ENCODE measurements around the gene SMIM15.
"Not testable (repeated sequence)": the region's sequence is repeated elsewhere in the genome, so short reads cannot be mapped to it uniquely, and the experiment has no call there.

Gene SMIM15, protein sequence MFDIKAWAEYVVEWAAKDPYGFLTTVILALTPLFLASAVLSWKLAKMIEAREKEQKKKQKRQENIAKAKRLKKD

DNA sequence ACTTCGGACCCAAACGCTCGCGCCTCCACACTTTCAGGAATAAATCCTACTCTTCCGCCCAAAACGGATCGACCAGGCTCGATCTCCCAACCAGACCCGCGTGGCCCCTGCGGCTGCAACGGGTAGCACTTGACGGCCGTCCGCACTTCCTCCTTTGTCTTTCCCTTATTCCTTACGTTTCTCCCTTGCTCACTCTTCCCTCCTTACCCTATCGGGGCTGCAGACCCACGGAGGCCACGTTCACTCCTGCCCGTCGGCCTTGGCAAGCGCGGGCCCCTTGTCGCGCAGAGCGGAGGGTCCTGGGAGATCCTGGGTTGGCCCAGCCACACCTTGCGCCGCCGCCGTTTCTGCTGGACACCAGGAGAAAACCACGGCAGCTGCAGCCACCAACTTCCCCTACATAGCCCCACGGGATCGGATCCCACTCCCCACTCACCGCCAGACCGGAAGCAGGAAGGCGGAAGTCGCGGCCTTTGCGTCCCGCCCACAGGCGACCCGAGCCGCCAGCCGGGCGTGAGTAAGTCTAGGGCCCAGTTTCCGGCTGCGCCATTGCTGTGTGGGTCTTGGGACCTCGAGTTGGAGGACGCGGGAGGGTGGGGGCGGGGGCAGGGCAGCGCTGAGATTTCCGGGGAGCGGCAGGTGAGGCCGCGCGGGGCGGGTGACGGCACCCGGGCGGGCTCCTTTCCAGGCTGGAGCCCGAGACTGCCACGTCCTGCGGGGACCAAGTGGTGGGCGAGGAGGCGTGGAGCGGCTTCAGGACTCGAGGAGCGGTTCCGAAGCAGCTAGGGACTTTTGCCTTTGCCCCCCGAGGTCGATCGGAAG is at the start of gene SMIM15:
Gene SMIM15 (minus strand): TSS at position 459 of the 822 bp plus-strand sequence. CDS start 2,297 bp downstream, outside the sequence.
- peak; percentile 93 for DNase-seq

GRCh38 chr5:61207884-61208283 is 45.6 kb upstream of the SMIM15 start:
- DNase-seq: no peak

GRCh38 chr5:61205013-61205412 is 42.7 kb upstream of the SMIM15 start:
- no peak for DNase-seq

DNA sequence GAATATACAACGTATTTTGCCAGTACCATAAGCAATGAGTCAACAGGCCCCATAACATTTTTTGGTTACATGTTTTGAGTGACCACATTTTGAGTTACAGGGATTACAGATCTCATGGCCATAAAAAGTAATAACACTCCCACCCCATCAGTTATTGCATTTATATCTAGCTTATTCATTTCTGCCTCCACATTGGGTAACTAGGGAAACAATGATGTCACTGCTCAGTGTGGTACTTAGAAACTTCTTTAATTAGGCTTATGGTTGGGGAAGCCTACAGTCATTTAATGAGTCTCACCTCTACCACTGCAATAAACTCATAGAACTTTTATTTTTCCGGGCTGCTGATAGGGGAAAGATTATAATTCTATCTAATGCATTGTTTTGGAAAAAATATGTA is 39.9 kb upstream of the SMIM15 start:
- no peak for DNase-seq

- no peak for DNase-seq
Observed at GRCh38 chr5:61200582-61201155, 38.4 kb upstream of the SMIM15 start.

DNA sequence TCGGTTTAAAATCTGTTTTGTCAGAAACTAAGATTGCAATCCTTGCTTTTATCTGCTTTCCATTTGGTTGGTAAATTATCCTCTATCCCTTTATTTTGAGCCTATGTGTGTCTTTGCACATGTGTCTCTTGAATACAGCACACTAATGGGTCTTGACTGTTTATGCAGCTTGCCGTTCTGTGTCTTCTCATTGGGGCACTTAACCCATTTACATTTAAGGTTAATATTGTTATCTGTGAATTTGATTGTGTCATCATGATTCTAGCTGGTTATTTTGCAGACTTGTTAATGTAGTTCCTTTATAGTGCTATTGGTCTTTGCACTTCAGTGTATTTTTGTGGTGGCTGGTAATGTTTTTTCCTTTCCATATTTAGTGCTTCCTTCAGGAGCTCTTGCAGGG is 36.3 kb upstream of the SMIM15 start:
- DNase-seq: no peak

DNA sequence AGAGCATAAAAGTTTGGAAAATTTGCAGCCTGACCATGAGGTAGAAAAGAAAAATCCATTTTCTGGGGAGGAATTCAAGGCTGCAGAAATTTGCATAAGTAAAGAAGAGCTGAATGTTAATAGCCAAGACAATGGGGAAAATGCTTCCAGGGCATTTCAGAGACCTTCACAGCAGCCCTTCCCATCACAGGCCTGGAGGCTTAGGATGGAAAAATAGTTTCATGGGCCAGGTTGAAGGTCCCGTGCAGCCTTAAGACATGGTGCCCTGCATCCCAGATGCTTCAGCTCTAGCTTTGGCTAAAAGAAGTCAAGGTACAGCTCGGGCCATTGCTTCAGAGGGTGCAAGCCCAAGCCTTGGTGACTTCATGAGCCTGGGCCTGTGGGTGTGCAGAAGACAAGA is 25.6 kb upstream of the SMIM15 start:
- DNase-seq: not testable (repeated sequence)

GRCh38 chr5:61187352-61187751 is 25.1 kb upstream of the SMIM15 start:
- DNase-seq: not testable (repeated sequence)

- no peak for DNase-seq
Observed at GRCh38 chr5:61186634-61187033, 24.4 kb upstream of the SMIM15 start.

- DNase-seq: no peak
Observed at GRCh38 chr5:61184708-61185107, 22.4 kb upstream of the SMIM15 start.

DNA sequence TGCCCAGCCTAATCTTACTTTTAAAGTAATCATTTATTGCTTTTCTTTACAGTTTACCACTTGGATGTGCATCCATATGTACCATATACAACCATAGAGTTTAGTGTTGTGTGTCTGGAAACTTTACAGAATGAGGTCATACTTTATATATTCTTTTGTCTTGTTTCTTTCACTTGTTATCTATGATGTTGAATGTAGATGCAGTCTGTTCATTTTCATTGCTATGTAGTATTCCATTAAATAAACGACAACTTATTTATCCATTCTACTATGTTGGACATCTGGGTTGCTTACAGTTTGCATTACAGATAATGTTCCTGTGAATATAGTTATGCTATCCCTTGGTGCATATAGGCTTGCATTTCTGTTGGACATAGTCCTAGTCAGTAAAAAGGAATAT is 21.3 kb upstream of the SMIM15 start:
- no peak for DNase-seq

DNA sequence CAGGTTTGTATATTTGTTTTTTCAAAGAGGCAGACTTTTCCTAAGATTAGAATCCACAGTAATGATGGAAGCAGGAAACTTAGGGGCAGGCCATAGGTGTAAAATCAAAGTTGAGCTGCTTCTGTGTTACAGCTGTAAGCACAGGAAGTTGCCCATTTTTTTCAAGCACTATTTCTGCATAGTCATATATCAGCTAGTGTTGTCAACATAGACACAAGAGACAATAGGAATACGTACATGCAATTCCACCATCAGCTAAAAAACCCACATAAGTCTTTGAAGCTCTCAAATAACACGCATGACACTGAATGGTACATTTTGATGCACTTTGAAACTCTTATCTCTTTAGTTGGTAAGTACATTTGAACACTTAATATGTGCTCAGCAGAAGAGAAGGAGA is 20.2 kb upstream of the SMIM15 start:
- DNase-seq: no peak

GRCh38 chr5:61180886-61181285 is 18.6 kb upstream of the SMIM15 start:
- no peak for DNase-seq

DNA sequence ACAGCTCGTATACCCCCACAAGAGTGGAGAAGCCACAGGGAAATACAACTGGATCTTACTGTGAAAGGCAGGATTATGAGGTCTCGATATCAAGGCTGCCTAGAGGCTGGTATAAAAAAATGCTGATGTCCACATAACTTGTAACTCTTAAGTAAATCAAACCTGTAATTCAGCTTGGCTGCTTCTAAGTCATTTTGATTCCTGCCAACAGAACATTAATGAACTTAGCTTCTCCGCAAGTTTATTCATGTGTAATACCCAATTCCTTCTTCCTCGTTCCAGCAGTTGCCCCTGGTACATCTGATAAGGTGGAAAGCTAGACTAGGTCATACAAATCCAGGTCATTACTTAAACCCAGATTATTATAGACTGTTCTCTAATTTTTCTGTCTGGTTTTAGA is 16.4 kb upstream of the SMIM15 start:
- DNase-seq: no peak

- no peak for DNase-seq
Observed at GRCh38 chr5:61177716-61178115, 15.4 kb upstream of the SMIM15 start.

DNA sequence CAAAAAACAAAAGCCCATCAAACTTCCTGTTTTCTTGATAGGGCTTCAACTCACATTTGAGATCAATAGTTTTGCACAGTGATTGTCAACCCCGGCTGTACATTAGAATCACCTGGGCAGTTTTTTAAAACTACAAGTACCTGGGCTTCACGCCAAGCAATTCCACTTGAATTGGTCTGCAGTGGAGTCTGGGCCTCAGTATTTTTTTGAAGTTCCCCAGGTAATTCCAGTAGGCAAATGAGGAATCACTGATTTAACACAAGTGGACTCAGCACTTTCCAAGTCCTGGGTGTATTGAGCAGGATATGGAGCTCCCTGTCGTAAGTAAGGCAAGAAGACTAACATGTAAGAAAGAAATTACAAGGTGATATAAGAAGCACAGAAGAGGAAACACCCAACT is 14.8 kb upstream of the SMIM15 start:
- no peak for DNase-seq

- DNase-seq: no peak
Observed at GRCh38 chr5:61176631-61177030, 14.4 kb upstream of the SMIM15 start.

- no peak for DNase-seq
Observed at GRCh38 chr5:61171479-61171878, 9.2 kb upstream of the SMIM15 start.

- DNase-seq: no peak
Observed at GRCh38 chr5:61168951-61169350, 6.7 kb upstream of the SMIM15 start.

DNA sequence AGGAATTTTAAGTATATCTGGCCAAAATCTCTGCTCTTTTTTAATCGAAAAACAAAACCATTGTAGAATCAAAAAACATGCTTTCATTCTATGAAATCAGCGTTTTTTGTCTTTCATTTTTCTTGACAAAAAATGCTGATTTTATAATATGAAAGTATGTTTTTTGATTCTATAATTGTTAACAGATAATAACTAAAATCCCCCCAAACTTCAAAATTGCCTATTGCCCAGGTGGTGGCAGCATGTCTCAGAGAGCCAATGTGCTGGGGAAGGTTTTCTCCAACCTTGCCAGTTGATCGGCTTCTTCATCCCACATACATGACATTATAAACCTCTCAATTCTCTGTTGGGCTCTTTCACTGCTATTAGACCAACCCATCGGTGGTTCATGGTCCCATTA is 5.1 kb upstream of the SMIM15 start:
- no peak for DNase-seq

DNA sequence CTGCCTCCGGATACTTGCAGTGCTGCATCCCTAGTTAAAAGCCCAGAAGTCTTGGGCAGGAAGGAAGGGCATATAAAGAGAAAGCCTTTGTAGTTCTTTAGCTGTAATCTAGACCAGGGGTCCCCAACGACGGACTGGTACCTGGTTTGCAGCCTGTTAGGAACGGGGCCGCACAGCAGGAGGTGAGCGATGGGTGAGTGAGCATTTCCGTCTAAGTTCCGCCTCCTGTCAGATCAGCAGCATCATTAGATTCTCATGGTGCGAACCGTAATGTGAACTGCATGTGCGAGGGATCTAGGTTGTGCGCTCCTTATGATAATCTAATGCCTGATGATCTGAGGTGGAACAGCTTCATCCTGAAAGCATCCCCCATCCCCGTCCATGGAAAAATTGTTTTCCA is 1.6 kb upstream of the SMIM15 start:
- DNase-seq: no peak

- no peak for DNase-seq
Observed at GRCh38 chr5:61162832-61163567, 732 bp upstream of the SMIM15 start.

- DNase-seq: no peak
Observed at GRCh38 chr5:61160497-61160896, 1.8 kb downstream of the SMIM15 start.

DNA sequence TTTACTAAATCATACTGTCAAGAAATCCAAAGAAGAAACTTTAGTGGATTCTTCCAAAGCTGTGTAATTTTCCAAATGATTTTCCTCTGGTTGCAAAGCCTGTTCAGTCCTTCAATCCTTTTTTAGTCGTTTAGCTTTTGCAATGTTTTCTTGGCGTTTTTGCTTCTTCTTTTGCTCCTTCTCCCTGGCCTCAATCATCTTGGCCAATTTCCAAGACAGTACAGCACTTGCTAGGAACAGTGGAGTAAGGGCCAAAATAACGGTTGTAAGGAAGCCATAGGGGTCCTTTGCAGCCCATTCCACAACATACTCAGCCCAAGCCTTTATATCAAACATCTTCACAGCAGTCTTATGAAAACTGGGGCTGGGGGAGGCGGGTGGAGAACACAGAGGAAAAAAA is 2.4 kb downstream of the SMIM15 start:
- no peak for DNase-seq
